SK-N-SH treated with all-trans-retinoic acid at 6 μM for 48 hours (cell line): ENCODE results near the gene HMSD.

ENCODE experiments used
- ATAC-seq: fragments of 200-7000 bp; cut with Tn5 transposase; 3 replicates; pipeline ENCODE4 v1.9.1; 2020; ENCODE audit warnings: mild to moderate bottlenecking, moderate library complexity
- ARNTL ChIP-seq: fragments of 450-650 bp; formaldehyde crosslinking; IDR thresholded peaks from 2 replicates; pipeline ENCODE4 v1.5.0; 2020; ENCODE audit warnings: low read depth, mild to moderate bottlenecking, moderate library complexity, borderline replicate concordance
- BACH2 ChIP-seq: fragments of 250-450 bp; sonication (Bioruptor Pico); IDR thresholded peaks from 2 replicates; pipeline ENCODE4 v1.9.0; 2021; ENCODE audit warnings: mild to moderate bottlenecking, borderline replicate concordance
- CSDC2 ChIP-seq: fragments of 250-450 bp; sonication (Bioruptor Pico); IDR thresholded peaks from 2 replicates; pipeline ENCODE4 v1.5.0; 2020; ENCODE audit warnings: mild to moderate bottlenecking, moderate library complexity
- ESRRG ChIP-seq: fragments of 250-450 bp; sonication (Bioruptor Pico); IDR thresholded peaks from 2 replicates; pipeline ENCODE4 v1.6.1; 2021; ENCODE audit warnings: mild to moderate bottlenecking
- GLIS3 ChIP-seq: fragments of 250-450 bp; sonication (Bioruptor Pico); IDR thresholded peaks from 2 replicates; pipeline ENCODE4 v1.5.0; 2020; ENCODE audit warnings: mild to moderate bottlenecking, moderate library complexity
- ISL1 ChIP-seq: fragments of 250-450 bp; sonication (Bioruptor Pico); IDR thresholded peaks from 2 replicates; pipeline ENCODE4 v2.1.2; 2022; ENCODE audit warnings: mild to moderate bottlenecking, moderate library complexity
- OSR1 ChIP-seq: fragments of 250-450 bp; sonication (Bioruptor Pico); IDR thresholded peaks from 2 replicates; pipeline ENCODE4 v1.8.0; 2022; ENCODE audit warnings: moderate library complexity, mild to moderate bottlenecking, inconsistent platforms
- PPARA ChIP-seq: fragments of 250-450 bp; sonication (Bioruptor Pico); IDR thresholded peaks from 2 replicates; pipeline ENCODE4 v1.5.0; 2020; ENCODE audit warnings: mild to moderate bottlenecking, borderline replicate concordance
- RARB ChIP-seq: fragments of 250-450 bp; sonication (Bioruptor Pico); IDR thresholded peaks from 2 replicates; pipeline ENCODE4 v1.8.0; 2021; ENCODE audit warnings: mild to moderate bottlenecking, moderate library complexity
- SNAI2 ChIP-seq: fragments of 250-450 bp; sonication (Bioruptor Pico); IDR thresholded peaks from 2 replicates; pipeline ENCODE4 v1.5.0; 2020; ENCODE audit warnings: mild to moderate bottlenecking, moderate library complexity
- TCF4 ChIP-seq: fragments of 250-450 bp; sonication (Bioruptor Pico); IDR thresholded peaks from 2 replicates; pipeline ENCODE4 v1.8.0; 2021; ENCODE audit warnings: mild to moderate bottlenecking, moderate library complexity, borderline replicate concordance
- TOX ChIP-seq: fragments of 250-450 bp; sonication (Bioruptor Pico); IDR thresholded peaks from 2 replicates; pipeline ENCODE4 v1.8.0; 2021; ENCODE audit warnings: mild to moderate bottlenecking, moderate library complexity, borderline replicate concordance
- ZC3H10 ChIP-seq: fragments of 250-450 bp; sonication (Bioruptor Pico); IDR thresholded peaks from 2 replicates; pipeline ENCODE4 v1.5.1; 2021; ENCODE audit warnings: mild to moderate bottlenecking, moderate library complexity
- ZFP3 ChIP-seq: fragments of 250-450 bp; sonication (Bioruptor Pico); IDR thresholded peaks from 2 replicates; pipeline ENCODE4 v1.5.0; 2020; ENCODE audit warnings: mild to moderate bottlenecking, moderate library complexity
- ZFP30 ChIP-seq: fragments of 450-650 bp; formaldehyde crosslinking; IDR thresholded peaks from 2 replicates; pipeline ENCODE4 v1.5.0; 2022; ENCODE audit warnings: mild to moderate bottlenecking, moderate library complexity
- ZNF565 ChIP-seq: fragments of 450-650 bp; formaldehyde crosslinking; conservative IDR thresholded peaks from 2 replicates; pipeline ENCODE4 v1.5.0; 2020; ENCODE audit warnings: low read depth, mild to moderate bottlenecking, moderate library complexity
- ZNF70 ChIP-seq: fragments of 450-650 bp; formaldehyde crosslinking; IDR thresholded peaks from 2 replicates; pipeline ENCODE4 v1.5.0; 2020; ENCODE audit warnings: mild to moderate bottlenecking, moderate library complexity
- ZNF8 ChIP-seq: fragments of 450-650 bp; formaldehyde crosslinking; IDR thresholded peaks from 2 replicates; pipeline ENCODE4 v1.5.0; 2020; ENCODE audit warnings: mild to moderate bottlenecking, moderate library complexity
- TF ChIP-seq, protein P1 (sequence below): fragments of 250-450 bp; sonication (Bioruptor Pico); IDR thresholded peaks from 2 replicates; pipeline ENCODE4 v1.5.1; 2021; ENCODE audit warnings: mild to moderate bottlenecking, moderate library complexity
- TF ChIP-seq, protein P2 (sequence below): fragments of 250-450 bp; sonication (Bioruptor Pico); IDR thresholded peaks from 2 replicates; pipeline ENCODE4 v1.8.0; 2020; ENCODE audit warnings: mild to moderate bottlenecking, moderate library complexity, borderline replicate concordance
- TF ChIP-seq, protein P3 (sequence below): fragments of 250-450 bp; sonication (Bioruptor Pico); IDR thresholded peaks from 2 replicates; pipeline ENCODE4 v1.5.1; 2020; ENCODE audit warnings: low read depth, mild to moderate bottlenecking, moderate library complexity
- TF ChIP-seq, protein P4 (sequence below): fragments of 250-450 bp; sonication (Bioruptor Pico); IDR thresholded peaks from 2 replicates; pipeline ENCODE4 v1.5.0; 2020; ENCODE audit warnings: mild to moderate bottlenecking, moderate library complexity
- TF ChIP-seq, protein P5 (sequence below): fragments of 250-450 bp; sonication (Bioruptor Pico); IDR thresholded peaks from 2 replicates; pipeline ENCODE4 v1.8.0; 2021; ENCODE audit warnings: low read depth, mild to moderate bottlenecking, moderate library complexity, borderline replicate concordance

Gene HMSD

DNA sequence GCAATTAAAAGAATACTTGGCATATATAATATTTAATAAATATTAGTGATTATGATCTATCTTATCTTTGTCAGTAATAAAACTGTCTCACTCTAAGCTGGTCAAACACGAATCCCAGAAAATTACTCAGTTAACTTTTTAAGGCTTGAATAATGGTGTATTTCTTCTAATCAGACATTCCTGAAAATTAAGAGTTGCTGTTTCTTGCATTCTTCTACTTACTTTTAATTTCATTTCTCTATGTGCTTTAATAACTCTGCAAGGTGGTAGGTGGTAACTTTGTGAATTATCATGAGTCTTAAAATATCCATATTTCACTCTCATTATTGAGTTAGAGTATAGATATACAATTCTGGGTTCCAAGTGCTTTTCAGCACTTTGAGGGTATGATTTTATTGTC lies 44.4 kb upstream of the HMSD start:
- no peak for ATAC-seq
- no peak for TF ChIP-seq ESRRG (CRISPR knock-in tag)
- TF ChIP-seq ZNF565 (CRISPR knock-in tag), result no peak
- no peak for TF ChIP-seq BACH2
- TF ChIP-seq ZFP30 (CRISPR knock-in tag), result no peak
- no peak for TF ChIP-seq CSDC2 (CRISPR knock-in tag)
- no peak for TF ChIP-seq GLIS3 (CRISPR knock-in tag)
- TF ChIP-seq ARNTL (CRISPR knock-in tag), result no peak
- TF ChIP-seq ZNF8 (CRISPR knock-in tag), result no peak
- TF ChIP-seq, protein P1, sequence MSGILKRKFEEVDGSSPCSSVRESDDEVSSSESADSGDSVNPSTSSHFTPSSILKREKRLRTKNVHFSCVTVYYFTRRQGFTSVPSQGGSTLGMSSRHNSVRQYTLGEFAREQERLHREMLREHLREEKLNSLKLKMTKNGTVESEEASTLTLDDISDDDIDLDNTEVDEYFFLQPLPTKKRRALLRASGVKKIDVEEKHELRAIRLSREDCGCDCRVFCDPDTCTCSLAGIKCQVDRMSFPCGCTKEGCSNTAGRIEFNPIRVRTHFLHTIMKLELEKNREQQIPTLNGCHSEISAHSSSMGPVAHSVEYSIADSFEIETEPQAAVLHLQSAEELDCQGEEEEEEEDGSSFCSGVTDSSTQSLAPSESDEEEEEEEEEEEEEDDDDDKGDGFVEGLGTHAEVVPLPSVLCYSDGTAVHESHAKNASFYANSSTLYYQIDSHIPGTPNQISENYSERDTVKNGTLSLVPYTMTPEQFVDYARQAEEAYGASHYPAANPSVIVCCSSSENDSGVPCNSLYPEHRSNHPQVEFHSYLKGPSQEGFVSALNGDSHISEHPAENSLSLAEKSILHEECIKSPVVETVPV (CRISPR knock-in tag), result no peak
- no peak for TF ChIP-seq OSR1 (CRISPR knock-in tag)
- TF ChIP-seq ZC3H10 (CRISPR knock-in tag), result no peak
- no peak for TF ChIP-seq ZNF70
- no peak for TF ChIP-seq TCF4 (CRISPR knock-in tag)
- no peak for TF ChIP-seq ZFP3 (CRISPR knock-in tag)
- no peak for TF ChIP-seq SNAI2 (CRISPR knock-in tag)
- TF ChIP-seq, all 23 proteins: peak for 0

DNA sequence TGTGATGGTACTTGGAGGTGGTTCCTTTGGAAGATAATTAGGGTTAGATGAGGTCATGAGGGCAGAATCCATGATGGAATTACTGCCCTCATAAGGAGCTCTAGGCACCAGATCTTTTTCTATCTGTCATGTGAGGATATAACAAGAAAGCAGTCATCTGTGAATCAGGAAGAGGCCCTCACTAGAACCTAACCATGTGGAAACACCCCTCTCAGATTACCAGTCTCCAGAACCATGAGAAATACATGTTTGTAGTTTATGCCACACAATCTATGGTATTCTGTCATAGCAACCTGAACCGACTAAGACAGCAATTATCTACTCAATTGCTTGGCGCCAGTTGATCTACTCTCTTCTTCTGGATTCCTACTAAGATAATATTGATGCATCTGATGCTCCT lies 43.7 kb upstream of the HMSD start:
- TF ChIP-seq ZC3H10 (CRISPR knock-in tag), result no peak
- TF ChIP-seq RARB (CRISPR knock-in tag), result no peak
- TF ChIP-seq, protein P2, sequence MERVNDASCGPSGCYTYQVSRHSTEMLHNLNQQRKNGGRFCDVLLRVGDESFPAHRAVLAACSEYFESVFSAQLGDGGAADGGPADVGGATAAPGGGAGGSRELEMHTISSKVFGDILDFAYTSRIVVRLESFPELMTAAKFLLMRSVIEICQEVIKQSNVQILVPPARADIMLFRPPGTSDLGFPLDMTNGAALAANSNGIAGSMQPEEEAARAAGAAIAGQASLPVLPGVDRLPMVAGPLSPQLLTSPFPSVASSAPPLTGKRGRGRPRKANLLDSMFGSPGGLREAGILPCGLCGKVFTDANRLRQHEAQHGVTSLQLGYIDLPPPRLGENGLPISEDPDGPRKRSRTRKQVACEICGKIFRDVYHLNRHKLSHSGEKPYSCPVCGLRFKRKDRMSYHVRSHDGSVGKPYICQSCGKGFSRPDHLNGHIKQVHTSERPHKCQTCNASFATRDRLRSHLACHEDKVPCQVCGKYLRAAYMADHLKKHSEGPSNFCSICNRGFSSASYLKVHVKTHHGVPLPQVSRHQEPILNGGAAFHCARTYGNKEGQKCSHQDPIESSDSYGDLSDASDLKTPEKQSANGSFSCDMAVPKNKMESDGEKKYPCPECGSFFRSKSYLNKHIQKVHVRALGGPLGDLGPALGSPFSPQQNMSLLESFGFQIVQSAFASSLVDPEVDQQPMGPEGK (CRISPR knock-in tag), result no peak
- TF ChIP-seq ZFP30 (CRISPR knock-in tag), result no peak
- TF ChIP-seq, protein P3, sequence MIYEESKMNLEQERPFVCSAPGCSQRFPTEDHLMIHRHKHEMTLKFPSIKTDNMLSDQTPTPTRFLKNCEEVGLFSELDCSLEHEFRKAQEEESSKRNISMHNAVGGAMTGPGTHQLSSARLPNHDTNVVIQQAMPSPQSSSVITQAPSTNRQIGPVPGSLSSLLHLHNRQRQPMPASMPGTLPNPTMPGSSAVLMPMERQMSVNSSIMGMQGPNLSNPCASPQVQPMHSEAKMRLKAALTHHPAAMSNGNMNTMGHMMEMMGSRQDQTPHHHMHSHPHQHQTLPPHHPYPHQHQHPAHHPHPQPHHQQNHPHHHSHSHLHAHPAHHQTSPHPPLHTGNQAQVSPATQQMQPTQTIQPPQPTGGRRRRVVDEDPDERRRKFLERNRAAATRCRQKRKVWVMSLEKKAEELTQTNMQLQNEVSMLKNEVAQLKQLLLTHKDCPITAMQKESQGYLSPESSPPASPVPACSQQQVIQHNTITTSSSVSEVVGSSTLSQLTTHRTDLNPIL (CRISPR knock-in tag), result no peak
- no peak for TF ChIP-seq GLIS3 (CRISPR knock-in tag)
- no peak for TF ChIP-seq PPARA (CRISPR knock-in tag)
- TF ChIP-seq, protein P1 (CRISPR knock-in tag), result no peak
- no peak for TF ChIP-seq ZNF565 (CRISPR knock-in tag)
- no peak for TF ChIP-seq ARNTL (CRISPR knock-in tag)
- TF ChIP-seq ZFP3 (CRISPR knock-in tag), result no peak
- TF ChIP-seq, protein P4, sequence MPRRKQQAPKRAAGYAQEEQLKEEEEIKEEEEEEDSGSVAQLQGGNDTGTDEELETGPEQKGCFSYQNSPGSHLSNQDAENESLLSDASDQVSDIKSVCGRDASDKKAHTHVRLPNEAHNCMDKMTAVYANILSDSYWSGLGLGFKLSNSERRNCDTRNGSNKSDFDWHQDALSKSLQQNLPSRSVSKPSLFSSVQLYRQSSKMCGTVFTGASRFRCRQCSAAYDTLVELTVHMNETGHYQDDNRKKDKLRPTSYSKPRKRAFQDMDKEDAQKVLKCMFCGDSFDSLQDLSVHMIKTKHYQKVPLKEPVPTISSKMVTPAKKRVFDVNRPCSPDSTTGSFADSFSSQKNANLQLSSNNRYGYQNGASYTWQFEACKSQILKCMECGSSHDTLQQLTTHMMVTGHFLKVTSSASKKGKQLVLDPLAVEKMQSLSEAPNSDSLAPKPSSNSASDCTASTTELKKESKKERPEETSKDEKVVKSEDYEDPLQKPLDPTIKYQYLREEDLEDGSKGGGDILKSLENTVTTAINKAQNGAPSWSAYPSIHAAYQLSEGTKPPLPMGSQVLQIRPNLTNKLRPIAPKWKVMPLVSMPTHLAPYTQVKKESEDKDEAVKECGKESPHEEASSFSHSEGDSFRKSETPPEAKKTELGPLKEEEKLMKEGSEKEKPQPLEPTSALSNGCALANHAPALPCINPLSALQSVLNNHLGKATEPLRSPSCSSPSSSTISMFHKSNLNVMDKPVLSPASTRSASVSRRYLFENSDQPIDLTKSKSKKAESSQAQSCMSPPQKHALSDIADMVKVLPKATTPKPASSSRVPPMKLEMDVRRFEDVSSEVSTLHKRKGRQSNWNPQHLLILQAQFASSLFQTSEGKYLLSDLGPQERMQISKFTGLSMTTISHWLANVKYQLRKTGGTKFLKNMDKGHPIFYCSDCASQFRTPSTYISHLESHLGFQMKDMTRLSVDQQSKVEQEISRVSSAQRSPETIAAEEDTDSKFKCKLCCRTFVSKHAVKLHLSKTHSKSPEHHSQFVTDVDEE, result no peak
- no peak for TF ChIP-seq ESRRG (CRISPR knock-in tag)
- no peak for TF ChIP-seq TCF4 (CRISPR knock-in tag)
- TF ChIP-seq OSR1 (CRISPR knock-in tag), result no peak
- TF ChIP-seq ZNF8 (CRISPR knock-in tag), result no peak
- no peak for TF ChIP-seq TOX (CRISPR knock-in tag)
- no peak for TF ChIP-seq ZNF70
- no peak for TF ChIP-seq ISL1 (CRISPR knock-in tag)
- TF ChIP-seq CSDC2 (CRISPR knock-in tag), result no peak
- no peak for ATAC-seq

DNA sequence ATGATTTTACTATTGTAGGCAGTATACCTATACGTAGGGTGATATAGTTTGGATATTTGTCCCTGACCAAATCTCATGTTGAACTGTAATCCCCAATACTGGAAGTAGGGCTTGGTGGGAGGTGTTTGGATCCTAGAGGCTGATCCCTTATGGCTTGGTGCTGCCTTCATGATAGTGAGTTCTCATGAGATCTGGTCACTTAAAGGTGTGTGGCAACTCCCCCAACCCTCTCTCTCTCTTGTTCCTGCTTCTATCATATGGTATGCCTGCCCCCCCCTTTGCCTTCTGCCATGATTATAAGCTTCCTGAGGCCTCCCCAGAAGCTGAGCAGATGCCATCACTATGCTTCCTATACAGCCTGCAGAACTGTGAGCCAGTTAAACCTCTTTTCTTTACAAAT lies 43.0 kb upstream of the HMSD start:
- ATAC-seq, result no peak
- TF ChIP-seq ZFP30 (CRISPR knock-in tag), result no peak
- TF ChIP-seq, protein P5, sequence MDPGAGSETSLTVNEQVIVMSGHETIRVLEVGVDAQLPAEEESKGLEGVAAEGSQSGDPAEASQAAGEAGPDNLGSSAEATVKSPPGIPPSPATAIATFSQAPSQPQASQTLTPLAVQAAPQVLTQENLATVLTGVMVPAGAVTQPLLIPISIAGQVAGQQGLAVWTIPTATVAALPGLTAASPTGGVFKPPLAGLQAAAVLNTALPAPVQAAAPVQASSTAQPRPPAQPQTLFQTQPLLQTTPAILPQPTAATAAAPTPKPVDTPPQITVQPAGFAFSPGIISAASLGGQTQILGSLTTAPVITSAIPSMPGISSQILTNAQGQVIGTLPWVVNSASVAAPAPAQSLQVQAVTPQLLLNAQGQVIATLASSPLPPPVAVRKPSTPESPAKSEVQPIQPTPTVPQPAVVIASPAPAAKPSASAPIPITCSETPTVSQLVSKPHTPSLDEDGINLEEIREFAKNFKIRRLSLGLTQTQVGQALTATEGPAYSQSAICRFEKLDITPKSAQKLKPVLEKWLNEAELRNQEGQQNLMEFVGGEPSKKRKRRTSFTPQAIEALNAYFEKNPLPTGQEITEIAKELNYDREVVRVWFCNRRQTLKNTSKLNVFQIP (CRISPR knock-in tag), result no peak
- no peak for TF ChIP-seq ARNTL (CRISPR knock-in tag)
- TF ChIP-seq, protein P1 (CRISPR knock-in tag), result no peak
- TF ChIP-seq ESRRG (CRISPR knock-in tag), result no peak
- TF ChIP-seq, protein P2 (CRISPR knock-in tag), result no peak
